Ovary (tissue), 9 donors: ENCODE results near the gene LRCH1. TPM values are rescaled to one million over a fixed set of nuclear protein-coding genes. Genes with fewer than 3 reads are reported as not detected.

Source experiments
- DNase-seq, 5 donors: peaks; one replicate each; pipeline ENCODE4 v3.0.0-alpha.2; 2019 to 2020
- H3K27ac ChIP-seq, 2 donors: fragments of 200-600 bp; one replicate each; pipeline versions ENCODE4 v1.5.1 to v1.8.0; 2019 to 2022
- H3K27me3 ChIP-seq: fragments of 200-600 bp; one replicate; pipeline ENCODE4 v1.8.0; 2022
- H3K36me3 ChIP-seq: fragments of 200-600 bp; sonication (generic); one replicate; pipeline ENCODE4 v1.5.1; 2019
- H3K4me1 ChIP-seq: one replicate; pipeline ENCODE4 v1.8.1; 2013; ENCODE audit warnings: mild to moderate bottlenecking, moderate library complexity; ENCODE audit not compliant: insufficient read depth
- H3K4me3 ChIP-seq: fragments of 200-600 bp; sonication (generic); one replicate; pipeline ENCODE4 v1.5.1; 2017
- H3K9me3 ChIP-seq, 2 donors: fragments of 200-600 bp in 1 of 2; sonication (generic) in 1 of 2; one replicate each; pipeline versions ENCODE4 v1.5.1 to v1.8.1; 2013 to 2019; ENCODE audit warnings: mild to moderate bottlenecking in 1 of 2, moderate library complexity in 1 of 2
- EP300 ChIP-seq: sonication (generic); formaldehyde crosslinking; IDR thresholded peaks from one replicate; pipeline ENCODE4 v1.6.1; 2017; ENCODE audit warnings: antibody characterized with exemption
- POLR2A ChIP-seq: fragments of 450-650 bp; IDR thresholded peaks from one replicate; pipeline ENCODE4 v1.6.1; 2017; ENCODE audit warnings: antibody characterized with exemption, mild to moderate bottlenecking, moderate library complexity
- WGBS, 3 donors: extraction: QIAGEN DNeasy Blood & Tissue Kit in 1 of 3; methylation state at CpG; one replicate each; pipeline versions ENCODE4 v1.1.5 to v1.1.7; 2013 to 2017; 5-methylcytosine and 5-hydroxymethylcytosine counted together
- intact Hi-C, 4 donors: fragments of 100-400 bp; cut with DNase I; formaldehyde crosslinking; loops; one replicate each; pipeline versions ENCODE4 v1.11.0 to v1.15.1; 2022 to 2023
- polyA plus RNA-seq, 2 donors: library from polyadenylated mRNA; stranded (reverse); fragments of 200-250 nt in 1 of 2; fragments of 350-450 nt in 1 of 2; fragmentation: Illumina TruSeq in 1 of 2; extraction: RNeasy Lipid Tissue Mini Kit (QIAGEN cat#74804) in 1 of 2; gene quantifications; one replicate each; pipeline ENCODE4 v1.2.3, GENCODE V29; 2013 to 2014
- total RNA-seq, 7 donors: library from RNA; depleted of rRNA in 2 of 7; stranded (reverse); fragments of >200 nt in 2 of 7; fragmentation: NEBNext Ultra II Directional in 3 of 7; extraction: Animal tissue kit (Norgen Biotek cat#: 25700) in 3 of 7; gene quantifications; one replicate each; pipeline versions ENCODE4 v1.1.0 to v1.2.4, GENCODE V29; 2016 to 2023
- TF ChIP-seq, protein P1 (sequence below), 3 donors: fragments of 450-650 bp in 2 of 3; fragments of 200-600 bp in 1 of 3; IDR thresholded peaks; one replicate each; pipeline versions ENCODE4 v1.5.1 to v1.8.0; 2016 to 2022; ENCODE audit warnings: antibody characterized with exemption in 3 of 3, mild to moderate bottlenecking in 1 of 3
- donor health status: DM: no; HTN: no; CAD: no; lungs with moderate emphysema.
- donor health status: DM: no; HTN: no; CAD: no.
- donor health status: Bipolar disorder and iron deficiency.
- donor health status: DM: yes; HTN: yes; CAD: no.
- donor health status: DM: no; HTN: no; CAD: no.
- donor health status: DM: yes; HTN: yes; CAD: no.

Gene LRCH1
- total and polyA plus RNA-seq, 9 donors: 7.6 to 19.3 (median 15.8) TPM

GRCh38 chr13:46526100-46526735 is 26.8 kb upstream of the LRCH1 start:
- no peaks in the 10 kb centered on the region for H3K36me3 ChIP-seq
- TF ChIP-seq POLR2A: no peak
- TF ChIP-seq EP300: no peak
- TF ChIP-seq, protein P1, sequence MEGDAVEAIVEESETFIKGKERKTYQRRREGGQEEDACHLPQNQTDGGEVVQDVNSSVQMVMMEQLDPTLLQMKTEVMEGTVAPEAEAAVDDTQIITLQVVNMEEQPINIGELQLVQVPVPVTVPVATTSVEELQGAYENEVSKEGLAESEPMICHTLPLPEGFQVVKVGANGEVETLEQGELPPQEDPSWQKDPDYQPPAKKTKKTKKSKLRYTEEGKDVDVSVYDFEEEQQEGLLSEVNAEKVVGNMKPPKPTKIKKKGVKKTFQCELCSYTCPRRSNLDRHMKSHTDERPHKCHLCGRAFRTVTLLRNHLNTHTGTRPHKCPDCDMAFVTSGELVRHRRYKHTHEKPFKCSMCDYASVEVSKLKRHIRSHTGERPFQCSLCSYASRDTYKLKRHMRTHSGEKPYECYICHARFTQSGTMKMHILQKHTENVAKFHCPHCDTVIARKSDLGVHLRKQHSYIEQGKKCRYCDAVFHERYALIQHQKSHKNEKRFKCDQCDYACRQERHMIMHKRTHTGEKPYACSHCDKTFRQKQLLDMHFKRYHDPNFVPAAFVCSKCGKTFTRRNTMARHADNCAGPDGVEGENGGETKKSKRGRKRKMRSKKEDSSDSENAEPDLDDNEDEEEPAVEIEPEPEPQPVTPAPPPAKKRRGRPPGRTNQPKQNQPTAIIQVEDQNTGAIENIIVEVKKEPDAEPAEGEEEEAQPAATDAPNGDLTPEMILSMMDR (IDR thresholded peaks at IDR 0.05): no peak
- intact Hi-C loops: no loop called here
- H3K4me3 ChIP-seq: no peak overlapping the region
- peaks cover 6% of the 10 kb centered on the region for H3K4me1 ChIP-seq
- no peak for DNase-seq
- no peaks in the 10 kb centered on the region for H3K27me3 ChIP-seq
- H3K27ac ChIP-seq: no peak overlapping the region
- WGBS, 3 donors: 64 to 77% (median 74%) methylated on average over 7 of the region's 7 CpGs
- no peaks in the 10 kb centered on the region for H3K9me3 ChIP-seq

DNA sequence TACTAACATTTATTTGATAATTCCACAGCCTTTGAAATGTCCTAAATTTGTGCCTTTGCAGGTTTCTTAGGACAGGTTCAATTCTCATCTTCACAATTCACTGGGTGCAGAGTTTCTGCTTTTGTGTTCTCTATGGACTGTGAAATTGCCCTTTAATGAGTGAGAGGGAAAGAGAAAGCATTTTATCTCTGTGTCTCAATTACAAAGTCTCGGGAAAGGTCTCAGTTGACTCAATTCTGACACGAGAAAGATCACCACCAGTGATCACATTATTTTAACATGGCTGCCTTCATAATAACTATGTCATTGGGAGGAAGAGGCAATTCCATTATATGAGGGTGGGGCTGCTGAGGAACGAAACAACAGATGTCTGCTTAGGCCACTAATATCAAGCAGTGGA is 26.2 kb upstream of the LRCH1 start:
- Histone ChIP-seq H3K27me3 (no peaks in the 10 kb centered on the region), H3K27ac (no peak overlapping the region), H3K4me3 (no peak overlapping the region), H3K36me3 (no peaks in the 10 kb centered on the region), H3K9me3 (no peaks in the 10 kb centered on the region), H3K4me1 (peaks cover 6% of the 10 kb centered on the region)
- 63 to 66% (median 65%) methylated on average over 3 of the region's 3 CpGs for WGBS, 3 donors
- TF ChIP-seq, protein P1 (IDR thresholded peaks at IDR 0.05): no peak
- no peak for TF ChIP-seq EP300
- no peak for TF ChIP-seq POLR2A
- DNase-seq: no peak
- intact Hi-C loops: no loop called here

- Histone ChIP-seq H3K4me3 (no peak overlapping the region), H3K36me3 (no peaks in the 10 kb centered on the region), H3K9me3 (no peaks in the 10 kb centered on the region), H3K27me3 (no peaks in the 10 kb centered on the region), H3K27ac (no peak overlapping the region), H3K4me1 (peaks cover 5% of the 10 kb centered on the region)
- intact Hi-C loops: no loop called here
- TF ChIP-seq POLR2A (no peak), EP300 (no peak)
- TF ChIP-seq, protein P1 (IDR thresholded peaks at IDR 0.05): no peak
- WGBS, 3 donors: 79 to 87% (median 86%) methylated on average over 2 of the region's 2 CpGs
- no peak for DNase-seq
Measured at GRCh38 chr13:46527237-46527636, 25.7 kb upstream of the LRCH1 start.

DNA sequence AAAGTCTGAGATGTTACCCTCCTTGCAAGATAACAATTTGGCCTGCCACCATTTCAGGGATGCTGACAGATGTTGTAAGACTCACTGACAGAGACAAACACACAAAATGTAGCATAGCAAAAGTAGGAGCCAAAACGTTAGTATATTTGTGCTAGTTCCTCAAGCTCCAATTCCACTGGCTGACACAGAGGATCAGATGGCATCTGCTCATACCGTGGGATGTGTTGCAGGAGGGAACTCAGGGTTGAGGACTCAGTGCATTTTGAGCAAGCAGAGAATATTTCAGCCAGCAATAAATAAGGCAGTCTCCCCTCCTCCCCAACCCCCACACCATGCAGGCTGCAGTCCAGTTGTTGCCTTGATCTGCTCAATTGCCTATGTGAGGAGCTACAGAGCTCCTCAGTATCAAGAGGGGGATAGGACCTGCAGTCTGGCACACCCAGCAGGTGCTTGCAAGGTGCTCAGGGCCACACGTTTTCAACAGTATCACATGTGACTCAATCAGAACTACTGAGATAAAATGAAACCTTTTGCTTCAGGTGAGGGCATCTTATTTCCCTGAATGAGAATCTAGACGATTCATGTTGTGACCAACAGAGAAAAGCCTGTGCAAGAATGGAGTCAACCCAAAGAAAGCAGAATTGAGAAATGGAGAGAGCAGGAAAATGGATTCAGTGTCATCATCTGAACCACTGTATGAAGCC is 23.6 kb upstream of the LRCH1 start:
- 65 to 72% (median 68%) methylated on average over 4 of the region's 4 CpGs for WGBS, 3 donors

More for the DNA sequence above, 23.6 kb upstream of the LRCH1 start:
- Histone ChIP-seq H3K36me3 (no peaks in the 10 kb centered on the region), H3K4me1 (peaks cover under 1% of the 10 kb centered on the region), H3K4me3 (no peak overlapping the region), H3K27me3 (no peaks in the 10 kb centered on the region), H3K27ac (no peak overlapping the region), H3K9me3 (no peaks in the 10 kb centered on the region)
- DNase-seq: no peak
- TF ChIP-seq POLR2A (no peak), EP300 (no peak)
- TF ChIP-seq, protein P1 (IDR thresholded peaks at IDR 0.05): no peak
- intact Hi-C loops: no loop called here
